C4-2B (cell line): ENCODE results near the gene FNDC8.

Experiments
- ZFX ChIP-seq: fragments of 450-650 bp; IDR thresholded peaks from 2 replicates; pipeline ENCODE4 v1.6.1; 2017
- TF ChIP-seq, protein P1 (sequence below): fragments of 450-650 bp; conservative IDR thresholded peaks from 2 replicates; pipeline ENCODE4 v1.5.1; 2017; ENCODE audit warnings: mild to moderate bottlenecking

GRCh38 chr17:35170968-35171771 is 49.8 kb downstream of the FNDC8 start:
- TF ChIP-seq, protein P1, sequence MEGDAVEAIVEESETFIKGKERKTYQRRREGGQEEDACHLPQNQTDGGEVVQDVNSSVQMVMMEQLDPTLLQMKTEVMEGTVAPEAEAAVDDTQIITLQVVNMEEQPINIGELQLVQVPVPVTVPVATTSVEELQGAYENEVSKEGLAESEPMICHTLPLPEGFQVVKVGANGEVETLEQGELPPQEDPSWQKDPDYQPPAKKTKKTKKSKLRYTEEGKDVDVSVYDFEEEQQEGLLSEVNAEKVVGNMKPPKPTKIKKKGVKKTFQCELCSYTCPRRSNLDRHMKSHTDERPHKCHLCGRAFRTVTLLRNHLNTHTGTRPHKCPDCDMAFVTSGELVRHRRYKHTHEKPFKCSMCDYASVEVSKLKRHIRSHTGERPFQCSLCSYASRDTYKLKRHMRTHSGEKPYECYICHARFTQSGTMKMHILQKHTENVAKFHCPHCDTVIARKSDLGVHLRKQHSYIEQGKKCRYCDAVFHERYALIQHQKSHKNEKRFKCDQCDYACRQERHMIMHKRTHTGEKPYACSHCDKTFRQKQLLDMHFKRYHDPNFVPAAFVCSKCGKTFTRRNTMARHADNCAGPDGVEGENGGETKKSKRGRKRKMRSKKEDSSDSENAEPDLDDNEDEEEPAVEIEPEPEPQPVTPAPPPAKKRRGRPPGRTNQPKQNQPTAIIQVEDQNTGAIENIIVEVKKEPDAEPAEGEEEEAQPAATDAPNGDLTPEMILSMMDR = no peak; the same call in 1 of the 2 replicates
- no peak for TF ChIP-seq ZFX
